Measurements from ENCODE around the gene FKTN.

Gene FKTN

GRCh38 chr9:105679257-105680022, 121.5 kb downstream of the FKTN start:
- DNase-seq = no peak

- no peak for DNase-seq
These were observed 123.4 kb downstream of the FKTN start for GRCh38 chr9:105681313-105681712.

GRCh38 chr9:105681724-105682123, 123.8 kb downstream of the FKTN start:
- no peak for DNase-seq

GRCh38 chr9:105683688-105684275, 125.9 kb downstream of the FKTN start:
- no peak for DNase-seq

GRCh38 chr9:105686936-105687335, 129.0 kb downstream of the FKTN start:
- DNase-seq = no peak

All from femur (tissue), 1 donor.